LHCN-M2 (cell line): ENCODE measurements around the gene ADRB1. TPM values are rescaled to one million over a fixed set of nuclear protein-coding genes. Genes with fewer than 3 reads are reported as not detected.

Experiments used
- DNase-seq: peaks from one replicate; pipeline ENCODE4 v3.0.0-alpha.2; 2012; ENCODE audit warnings: low read depth
- polyA plus RNA-seq: library from polyadenylated mRNA; unstranded; fragments of >200 nt; gene quantifications from one replicate; pipeline ENCODE4 v1.2.1, GENCODE V29; 2012; ENCODE audit warnings: missing spikeins
- total RNA-seq: library from RNA; depleted of rRNA; stranded (reverse); fragments of >200 nt; gene quantifications from 2 replicates; pipeline ENCODE4 v1.2.3, GENCODE V29; 2014; rRNA removed

Gene ADRB1
- 0.11 and 0.13 TPM in 2 replicates for total RNA-seq
- polyA plus RNA-seq = 0.43 TPM

DNA sequence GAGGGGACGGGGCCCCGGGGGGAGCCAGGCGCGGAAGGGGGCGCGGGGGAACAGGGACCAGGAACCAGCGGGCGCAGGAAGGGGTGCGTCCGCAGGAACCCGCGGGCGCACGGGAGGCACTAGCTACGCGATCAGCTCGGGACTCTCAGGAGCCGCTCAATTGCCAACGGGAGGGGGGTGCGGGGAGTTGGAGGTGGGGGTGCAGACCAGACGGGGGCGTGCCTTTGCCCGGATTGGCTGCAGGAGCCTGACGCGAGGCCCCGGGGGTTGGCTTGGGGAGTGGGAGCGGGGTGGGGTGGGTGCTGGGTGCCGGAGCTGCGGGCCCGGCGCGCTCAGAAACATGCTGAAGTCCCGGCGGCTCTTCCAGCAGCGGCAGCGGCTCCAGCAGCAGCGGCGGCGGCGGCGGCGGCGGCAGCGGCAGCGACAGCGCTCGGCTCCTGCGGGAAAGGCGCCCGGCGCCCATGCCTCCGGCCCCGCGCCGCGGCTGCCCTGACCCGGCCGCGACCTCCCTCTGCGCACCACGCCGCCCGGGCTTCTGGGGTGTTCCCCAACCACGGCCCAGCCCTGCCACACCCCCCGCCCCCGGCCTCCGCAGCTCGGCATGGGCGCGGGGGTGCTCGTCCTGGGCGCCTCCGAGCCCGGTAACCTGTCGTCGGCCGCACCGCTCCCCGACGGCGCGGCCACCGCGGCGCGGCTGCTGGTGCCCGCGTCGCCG is at the start of gene ADRB1:
ADRB1 (plus strand) TSS at position 335 of the 715 bp plus-strand sequence; CDS start at position 602, 267 bp downstream.
- DNase-seq = no peak

GRCh38 chr10:113995201-113995600 is 48.5 kb upstream of the ADRB1 start:
- DNase-seq = no peak

- DNase-seq = no peak
Observed at GRCh38 chr10:113997428-113997827, 46.2 kb upstream of the ADRB1 start.

GRCh38 chr10:113999531-113999930 is 44.1 kb upstream of the ADRB1 start:
- no peak for DNase-seq

DNA sequence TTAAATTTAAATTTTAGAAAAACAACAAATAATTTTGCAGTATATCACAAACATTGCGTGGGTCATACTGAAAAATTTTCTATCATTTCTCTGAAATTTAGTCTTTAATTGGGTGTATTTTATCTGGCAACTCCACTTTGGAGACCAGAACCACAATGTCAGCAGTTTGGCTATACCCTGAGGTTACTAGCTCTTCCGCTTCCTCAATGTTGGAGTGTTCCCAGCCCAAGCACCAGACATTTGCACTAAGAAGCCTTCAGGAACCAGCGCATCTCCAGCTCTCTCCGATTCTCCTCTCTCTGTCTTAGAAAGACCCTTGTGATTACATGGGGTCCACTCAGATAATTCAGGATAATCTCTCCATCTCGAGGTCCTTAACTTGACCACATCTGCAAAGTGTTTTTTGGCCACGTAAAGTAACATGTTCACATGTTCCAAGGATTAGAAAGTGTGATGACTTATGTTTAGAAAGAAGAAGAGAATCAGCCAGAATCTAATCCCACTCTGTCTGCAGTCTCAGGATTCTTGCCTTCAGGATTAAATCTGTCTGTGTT is 43.1 kb upstream of the ADRB1 start:
- DNase-seq = no peak

DNA sequence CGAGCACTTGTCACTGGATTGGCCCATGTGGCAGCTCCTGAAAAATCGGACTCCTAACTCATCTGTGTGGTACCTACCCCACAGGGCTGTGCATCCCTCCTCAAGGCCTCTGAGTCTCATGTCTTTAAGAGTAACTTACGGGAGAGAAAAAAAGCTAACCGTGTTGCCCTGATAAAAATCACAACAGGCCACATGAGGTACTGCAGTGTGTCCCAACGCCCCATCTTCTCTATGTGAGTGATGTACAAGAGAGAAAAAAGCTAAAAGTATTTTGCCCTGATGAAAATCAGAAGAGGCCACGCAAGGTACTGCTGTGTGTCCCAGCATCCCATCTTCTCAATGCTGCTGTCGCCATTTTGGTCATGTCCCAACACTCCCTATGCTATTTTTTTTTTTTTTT is 41.2 kb upstream of the ADRB1 start:
- DNase-seq = no peak

DNA sequence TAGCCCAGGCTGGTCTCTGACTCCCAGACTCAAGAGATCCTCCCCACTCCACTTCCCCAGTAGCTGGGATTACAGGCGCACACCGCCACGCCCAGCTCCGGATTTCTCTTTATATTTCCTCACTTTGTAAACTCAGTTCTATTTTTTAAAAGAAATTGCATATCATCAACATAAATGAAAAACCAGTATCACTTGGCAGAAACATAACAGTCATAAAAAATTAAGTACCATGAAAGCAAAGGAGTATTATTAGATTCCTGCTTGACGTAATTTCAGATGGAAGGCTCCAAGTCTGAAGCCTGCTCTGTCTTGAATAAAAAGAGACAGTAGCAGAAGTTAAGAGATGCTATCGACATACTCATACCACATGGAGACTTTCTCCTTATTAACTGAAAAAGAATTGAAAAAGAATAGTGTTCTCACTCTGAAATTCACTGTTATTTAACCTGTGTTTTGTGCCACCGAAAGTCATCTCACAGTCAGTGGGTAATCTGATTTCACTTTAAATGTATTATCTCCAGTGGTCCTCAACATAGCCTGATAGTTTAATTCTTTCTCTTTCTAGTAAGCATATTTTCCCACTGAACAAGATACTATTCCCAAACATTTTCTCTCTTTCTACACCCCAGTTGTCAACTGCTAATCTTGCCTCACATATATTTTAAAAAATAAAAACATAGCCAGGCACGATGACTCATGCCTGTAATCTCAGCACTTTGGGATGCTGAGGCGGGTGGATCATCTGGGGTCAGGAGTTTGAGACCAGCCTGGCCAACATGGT is 40.3 kb upstream of the ADRB1 start:
- DNase-seq = no peak

- peak; percentile 31 for DNase-seq
Observed at GRCh38 chr10:114009281-114009996, 34.2 kb upstream of the ADRB1 start.

DNA sequence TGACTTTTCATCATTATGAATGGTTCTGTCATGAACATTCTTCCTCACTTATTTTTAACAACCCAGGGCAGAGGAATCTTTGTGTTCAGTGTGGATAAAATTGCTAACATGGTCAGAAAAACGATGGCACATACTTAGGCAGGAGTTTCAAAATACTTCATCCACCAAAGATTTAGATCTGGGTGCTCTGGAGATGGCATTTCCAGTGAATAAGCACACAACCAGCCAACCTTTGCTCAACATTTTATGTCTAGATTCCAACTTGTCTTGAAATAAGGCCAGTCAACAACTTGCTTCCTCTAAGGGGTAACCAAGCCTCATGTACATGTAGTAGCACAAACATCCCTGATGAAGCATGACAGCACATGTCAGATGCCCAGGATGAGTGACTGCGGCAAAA is 33.4 kb upstream of the ADRB1 start:
- no peak for DNase-seq

DNA sequence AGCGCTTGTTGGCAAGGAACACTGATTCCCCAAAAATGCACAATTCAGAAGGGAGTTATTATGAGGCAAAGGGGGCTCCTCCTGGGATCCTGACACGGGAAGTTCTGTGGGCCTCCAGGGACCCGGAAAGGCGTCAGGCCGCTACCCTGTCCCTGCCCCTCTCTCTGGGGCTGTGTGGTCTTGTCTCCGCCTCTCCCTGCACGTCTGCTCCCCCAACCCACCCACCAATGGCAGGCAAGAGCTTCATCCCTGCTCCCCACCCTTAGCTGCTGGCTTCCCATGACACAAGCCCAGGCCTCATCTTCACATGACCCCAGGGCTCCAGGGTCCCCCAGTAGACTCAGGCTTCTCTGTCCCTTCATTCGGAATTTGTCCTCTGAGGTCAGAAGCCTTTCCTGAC is 31.0 kb upstream of the ADRB1 start:
- no peak for DNase-seq

- no peak for DNase-seq
Observed at GRCh38 chr10:114015708-114016107, 28.0 kb upstream of the ADRB1 start.

GRCh38 chr10:114017271-114017670 is 26.4 kb upstream of the ADRB1 start:
- no peak for DNase-seq

DNA sequence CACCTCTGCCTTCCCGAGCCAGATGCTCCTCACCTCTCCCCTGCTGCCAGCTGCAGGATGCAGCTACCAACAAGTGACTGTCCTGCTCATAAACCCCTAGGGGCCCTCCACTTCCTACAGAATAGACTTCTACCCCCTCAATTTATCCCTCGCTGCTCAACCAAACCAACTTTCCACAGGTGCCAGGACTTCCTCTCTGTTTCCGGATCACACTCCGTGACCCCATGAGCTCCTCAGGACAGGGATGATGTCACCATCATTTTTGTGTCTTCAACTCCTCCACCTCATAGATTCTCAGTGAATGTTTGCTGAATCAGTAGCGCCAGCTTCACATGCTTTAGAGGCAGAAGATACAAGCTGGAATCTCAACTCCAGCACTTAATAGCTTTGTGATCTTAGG is 25.8 kb upstream of the ADRB1 start:
- no peak for DNase-seq

- DNase-seq = no peak
Observed at GRCh38 chr10:114019226-114019625, 24.4 kb upstream of the ADRB1 start.

DNA sequence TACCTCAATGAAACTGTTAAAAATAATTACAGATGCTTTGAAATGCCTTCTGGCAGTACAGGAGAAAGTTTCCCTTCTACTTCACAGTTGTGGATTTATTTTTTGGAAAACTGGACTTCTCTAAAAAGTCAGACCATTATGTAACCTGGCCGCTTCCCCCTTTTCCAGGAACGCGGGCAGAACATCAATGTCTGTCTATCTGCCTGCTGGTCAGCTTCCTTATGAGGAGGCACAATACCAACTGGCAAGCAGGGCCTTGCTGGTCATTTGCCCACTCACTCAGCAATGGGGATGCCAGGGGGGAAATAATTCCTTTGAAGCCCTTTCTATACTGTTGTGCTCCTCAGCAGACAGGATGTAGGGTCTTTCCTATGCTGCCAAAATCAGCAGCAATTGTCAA is 22.5 kb upstream of the ADRB1 start:
- DNase-seq = no peak

- DNase-seq = no peak
Observed at GRCh38 chr10:114021717-114022680, 21.7 kb upstream of the ADRB1 start.

- no peak for DNase-seq
Observed at GRCh38 chr10:114022766-114023597, 20.7 kb upstream of the ADRB1 start.

- DNase-seq = peak; percentile 53
Observed at GRCh38 chr10:114024876-114025610, 18.6 kb upstream of the ADRB1 start.

- no peak for DNase-seq
Observed at GRCh38 chr10:114025611-114026130, 18.0 kb upstream of the ADRB1 start.
